IPS DF 4.7 (cell line): ENCODE measurements around the gene VPS13D.

ENCODE experiments used
- DNase-seq: peaks from one replicate; pipeline ENCODE4 v3.0.0-alpha.2; 2013; ENCODE audit warnings: low spot score; ENCODE audit errors: extremely low read depth

Gene VPS13D

DNA sequence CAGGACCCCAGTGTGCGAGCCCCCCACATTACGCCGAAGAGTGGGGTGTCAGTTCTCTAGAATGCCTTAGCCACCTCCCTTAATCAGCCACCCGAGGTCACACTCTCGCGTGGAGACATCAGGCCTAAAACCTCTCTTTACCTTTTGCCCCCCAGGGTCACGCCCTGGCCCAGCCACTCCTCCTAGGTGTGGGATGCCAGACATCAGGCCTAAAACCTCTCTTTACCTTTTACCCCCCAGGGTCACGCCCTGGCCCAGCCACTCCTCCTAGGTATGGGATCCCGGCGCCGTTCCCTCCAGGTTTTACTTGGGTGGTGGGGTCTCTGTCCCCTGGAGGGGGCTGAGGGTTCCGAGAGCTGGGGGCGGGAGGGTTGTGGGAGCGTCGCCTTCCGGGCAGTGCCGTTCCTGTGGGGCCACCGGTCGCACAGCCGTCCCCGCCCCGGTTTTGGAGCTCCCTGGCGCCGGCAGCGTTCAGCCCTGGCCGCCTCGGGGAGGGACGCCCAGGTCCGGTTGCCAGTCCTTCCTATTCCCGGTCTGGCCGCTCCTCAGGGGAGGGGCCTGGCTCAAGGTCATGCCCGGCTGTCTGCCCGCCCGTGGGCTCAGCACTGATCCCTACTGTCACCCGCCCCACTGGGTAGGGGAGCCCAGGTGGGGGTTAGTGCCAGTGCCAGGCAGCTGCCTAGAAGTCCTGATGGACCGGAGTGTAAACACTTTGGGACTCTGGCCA, 882 bp downstream of the VPS13D start:
- DNase-seq, result no peak

DNA sequence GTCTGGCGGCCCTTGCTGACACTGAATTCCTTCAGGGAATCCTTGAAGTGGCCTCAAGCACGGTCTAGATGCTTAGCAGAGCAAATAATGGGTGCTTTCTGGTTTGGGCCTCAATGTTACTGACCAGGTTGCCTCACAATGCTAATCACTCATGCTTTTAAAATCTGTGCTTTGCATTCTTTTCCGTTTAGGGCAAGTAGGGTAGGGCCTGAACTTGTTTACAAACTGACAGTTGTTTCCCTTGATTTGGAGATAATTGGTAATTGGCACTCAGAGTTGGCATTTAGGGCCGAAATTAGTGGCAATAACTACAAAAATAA, 1.4 kb downstream of the VPS13D start:
- no peak for DNase-seq

DNA sequence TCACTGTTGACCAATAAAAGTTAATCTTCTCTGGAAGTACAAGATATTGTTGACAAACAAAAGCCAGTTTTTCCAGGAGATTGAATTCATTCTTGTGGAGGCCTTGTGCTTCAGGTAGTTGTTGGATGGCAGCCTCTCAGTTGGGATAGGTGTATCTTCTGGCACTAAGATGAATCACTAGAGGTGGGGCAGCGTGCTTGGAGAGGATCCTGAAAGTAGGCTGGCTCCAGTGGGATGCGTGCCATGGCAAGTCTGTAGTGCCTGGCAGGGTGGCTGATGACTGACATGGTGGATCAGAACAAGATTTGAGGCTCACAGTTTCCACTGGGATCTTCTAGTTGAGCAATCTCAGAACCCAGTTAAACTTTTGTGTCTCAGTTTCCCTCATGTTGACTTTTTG, 2.4 kb downstream of the VPS13D start:
- DNase-seq, result no peak

DNA sequence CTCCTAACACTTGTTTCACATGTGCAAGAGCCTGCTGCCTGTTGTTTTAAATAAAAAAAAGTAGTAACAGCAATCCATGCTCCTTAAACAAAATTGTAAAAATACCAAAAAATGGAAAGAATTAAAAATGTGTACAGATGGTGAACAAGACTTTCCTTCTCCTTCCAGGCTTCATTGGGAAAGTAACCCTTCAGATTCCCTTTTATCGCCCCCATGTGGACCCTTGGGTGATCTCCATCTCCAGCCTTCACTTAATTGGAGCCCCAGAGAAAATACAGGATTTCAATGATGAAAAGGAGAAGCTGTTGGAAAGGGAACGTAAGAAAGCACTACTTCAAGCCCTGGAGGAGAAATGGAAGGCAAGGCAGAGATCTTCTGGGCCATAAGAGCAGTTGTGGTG, 14.2 kb downstream of the VPS13D start:
- no peak for DNase-seq

DNA sequence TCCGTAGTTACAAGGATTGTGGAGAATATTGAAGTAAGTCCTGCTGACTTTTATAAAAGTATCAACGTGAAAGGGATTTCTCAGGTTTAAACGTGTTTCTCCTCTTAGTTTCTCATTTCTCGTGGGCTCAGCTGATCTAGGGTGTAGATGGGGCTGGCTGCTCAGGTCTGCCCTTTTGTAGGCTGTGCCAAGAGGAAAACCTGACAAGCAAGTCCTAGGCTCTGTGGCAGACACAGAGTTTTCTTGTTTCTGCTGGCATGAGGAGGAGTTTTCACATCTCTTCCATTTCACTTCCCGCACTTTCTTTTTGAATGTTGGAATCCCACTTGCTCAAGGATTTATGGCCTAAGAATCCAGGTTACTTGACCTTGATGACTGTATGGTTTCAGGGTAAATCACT, 14.8 kb downstream of the VPS13D start:
- no peak for DNase-seq

DNA sequence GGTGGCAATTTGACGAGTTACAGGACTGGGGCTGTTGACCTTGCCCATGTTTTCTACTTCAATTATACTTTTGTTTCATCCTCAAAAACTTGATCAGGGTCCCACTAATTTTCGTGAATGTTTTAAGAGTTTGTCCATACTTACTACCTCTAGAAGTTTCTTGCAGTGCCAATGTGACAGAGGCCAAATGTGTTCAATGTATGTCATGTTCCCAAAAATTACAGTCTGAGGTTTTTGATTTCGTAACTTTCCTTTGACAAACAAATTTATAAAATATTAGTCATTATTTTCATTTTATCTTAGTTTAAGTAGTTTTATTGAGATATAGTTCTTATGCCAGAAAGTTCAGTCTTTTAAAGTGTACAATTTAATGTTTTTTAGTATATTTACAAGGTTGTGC, 15.3 kb downstream of the VPS13D start:
- no peak for DNase-seq

DNA sequence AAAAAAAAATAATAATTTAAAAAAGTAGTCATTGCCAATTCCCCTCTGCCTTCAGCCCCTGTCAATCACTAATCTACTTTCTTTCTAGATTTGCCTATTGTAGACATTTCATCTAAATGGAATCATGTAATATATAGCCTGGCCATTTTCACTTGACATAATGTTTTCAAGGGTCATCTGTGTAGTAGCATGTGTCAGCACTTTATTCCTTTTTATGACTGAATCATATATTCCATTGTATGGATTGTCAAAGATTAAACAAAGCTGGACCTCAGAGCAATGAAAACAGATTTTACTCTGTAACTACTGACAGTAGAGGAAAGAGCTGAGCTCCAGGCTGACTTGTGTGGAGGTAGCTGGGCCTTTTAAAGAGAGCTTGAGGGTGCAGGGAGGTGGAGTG, 15.9 kb downstream of the VPS13D start:
- DNase-seq, result no peak

DNA sequence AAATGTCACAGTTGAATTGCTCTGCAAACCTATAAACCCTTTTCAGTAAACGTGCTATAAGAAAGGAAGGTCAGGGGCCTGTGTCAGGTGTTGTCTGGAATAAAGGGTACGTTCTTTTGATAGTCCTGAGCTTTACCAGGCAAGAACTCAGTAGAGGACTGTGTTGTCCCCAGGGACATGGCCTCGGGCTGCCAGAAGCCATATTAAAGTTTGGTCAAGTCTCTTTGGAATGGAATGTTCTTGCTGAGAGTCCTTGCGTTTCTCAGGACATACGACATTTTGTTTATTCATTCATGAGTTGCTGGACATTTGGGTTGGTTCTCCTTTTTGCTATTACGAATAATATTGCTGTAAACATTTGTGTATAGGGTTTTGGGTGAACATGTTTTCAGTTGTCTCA, 16.8 kb downstream of the VPS13D start:
- DNase-seq, result no peak

DNA sequence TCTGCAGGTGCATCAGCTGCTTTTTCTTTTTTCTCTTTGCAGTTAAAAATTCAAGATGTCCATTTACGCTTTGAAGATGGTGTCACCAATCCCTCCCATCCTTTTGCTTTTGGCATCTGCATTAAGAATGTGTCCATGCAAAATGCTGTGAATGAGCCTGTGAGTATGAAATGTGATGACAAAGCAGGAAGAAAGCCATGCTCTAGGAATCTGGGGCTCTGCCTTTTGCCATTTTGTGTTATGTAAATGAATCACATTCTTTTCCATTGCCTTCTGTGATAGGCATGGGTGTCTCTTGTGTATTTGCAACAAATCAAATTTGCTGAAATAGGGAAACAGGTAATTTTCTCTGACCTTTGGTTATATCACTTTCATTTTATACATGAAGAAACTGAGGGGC, 19.4 kb downstream of the VPS13D start:
- no peak for DNase-seq

DNA sequence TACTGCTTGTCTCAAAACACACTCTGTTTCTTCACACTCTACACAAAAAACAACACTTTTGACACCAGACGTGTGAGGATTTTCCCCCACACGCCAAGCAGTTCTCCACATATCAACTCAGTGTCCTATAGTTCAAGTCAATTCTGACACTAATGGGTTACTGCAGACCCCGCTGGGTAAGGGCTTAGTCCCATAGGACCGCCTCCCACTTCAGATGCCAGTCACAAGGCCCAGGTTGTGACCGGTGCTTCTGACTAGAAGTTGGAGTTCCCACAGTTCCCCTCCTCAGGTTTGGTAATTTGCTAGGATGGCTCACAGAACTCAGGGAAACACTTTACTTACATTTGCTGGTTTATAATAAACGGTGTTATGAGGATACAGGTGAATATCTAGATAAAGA, 19.9 kb downstream of the VPS13D start:
- no peak for DNase-seq

DNA sequence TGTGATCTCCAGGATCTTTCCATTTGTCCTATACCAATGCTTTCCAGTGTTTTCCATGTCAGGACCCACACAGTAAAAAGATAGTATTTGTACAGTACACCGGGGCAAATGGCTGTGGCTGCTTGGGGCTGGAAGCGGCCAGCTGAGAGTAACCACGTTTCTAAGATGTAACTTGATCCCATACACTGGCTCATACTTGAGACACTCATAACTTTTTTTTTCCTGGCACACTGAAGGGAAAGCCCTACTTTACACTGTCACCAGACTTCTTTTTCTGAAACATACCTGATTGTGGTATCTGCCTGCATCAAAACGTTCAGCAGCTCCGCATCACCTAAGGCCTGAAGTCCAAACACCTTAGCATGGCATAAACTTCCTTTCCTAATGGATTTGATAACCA, 21.6 kb downstream of the VPS13D start:
- DNase-seq, result no peak

DNA sequence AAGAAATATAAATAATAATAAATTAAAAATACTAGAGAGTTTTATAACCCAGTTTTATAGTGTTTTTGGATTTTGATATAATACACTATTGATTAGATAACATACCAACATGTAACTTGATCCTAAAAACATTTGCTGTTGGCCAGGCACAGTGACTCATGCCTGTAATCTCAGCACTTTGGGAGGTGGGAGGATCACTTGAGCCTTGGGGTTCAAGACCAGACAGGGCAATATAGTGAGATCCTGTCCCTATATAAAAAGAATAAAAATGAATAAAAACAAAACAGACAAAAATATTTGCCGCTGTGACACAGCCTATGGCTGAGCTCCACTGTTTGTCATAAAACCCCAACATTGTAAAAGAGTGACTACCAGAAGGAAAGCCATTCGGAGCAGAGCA, 26.1 kb downstream of the VPS13D start:
- no peak for DNase-seq

DNA sequence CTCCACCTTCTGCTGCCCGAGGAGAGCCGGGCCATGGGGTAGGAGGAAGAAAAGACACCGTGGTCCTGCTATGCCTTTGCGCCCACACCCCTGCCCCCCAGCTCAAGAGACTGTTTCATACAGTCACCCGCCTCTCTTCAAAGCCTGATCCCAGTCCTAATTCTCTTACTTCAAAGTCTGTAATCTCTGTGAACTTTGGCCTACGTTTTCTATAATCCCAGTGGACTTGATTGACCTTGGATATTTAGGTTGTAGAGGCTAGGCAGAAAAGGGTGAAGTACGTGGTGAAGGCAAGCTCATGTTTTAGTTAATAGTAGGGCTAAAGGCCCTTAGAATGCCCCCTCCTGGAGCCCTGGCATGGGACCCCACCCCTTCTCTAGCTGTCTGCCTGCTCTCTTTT, 28.4 kb downstream of the VPS13D start:
- DNase-seq, result no peak

DNA sequence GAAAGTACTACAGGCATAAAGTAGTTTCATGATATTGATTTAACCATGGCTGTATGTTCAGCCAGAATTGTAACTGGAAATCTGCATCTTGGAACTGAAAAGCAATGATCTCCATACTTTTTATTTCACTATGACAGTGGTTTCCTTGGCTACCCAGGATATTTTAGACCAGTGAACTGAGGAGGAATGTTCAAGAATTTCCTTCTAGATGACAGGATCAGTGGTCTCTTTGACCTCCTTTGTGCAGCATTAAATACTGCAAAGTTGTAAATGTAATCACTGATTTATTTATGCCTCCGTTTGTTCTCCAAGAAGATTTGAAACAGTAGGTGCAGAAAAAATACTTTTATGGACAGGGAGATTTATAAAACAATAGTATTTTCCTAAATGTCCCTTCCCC, 39.5 kb downstream of the VPS13D start:
- no peak for DNase-seq

DNA sequence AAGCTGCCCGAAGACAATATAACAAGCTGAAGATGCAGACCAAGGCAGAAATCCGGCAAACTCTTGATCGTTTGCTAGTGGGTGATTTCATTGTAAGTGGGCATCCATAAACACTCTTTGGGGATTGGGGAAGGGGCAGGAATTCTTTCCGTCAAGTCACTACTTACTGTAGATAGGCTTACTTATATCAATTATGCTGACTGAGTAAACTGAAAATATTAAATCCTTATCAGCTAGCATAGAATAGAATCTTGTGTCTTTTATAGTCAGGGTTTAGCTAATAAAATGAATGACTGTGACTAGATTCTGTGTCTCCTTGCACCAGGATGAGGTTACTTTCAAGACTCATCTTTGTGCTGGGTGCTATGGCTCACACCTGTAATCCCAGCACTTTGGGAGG, 41.2 kb downstream of the VPS13D start:
- DNase-seq, result no peak

DNA sequence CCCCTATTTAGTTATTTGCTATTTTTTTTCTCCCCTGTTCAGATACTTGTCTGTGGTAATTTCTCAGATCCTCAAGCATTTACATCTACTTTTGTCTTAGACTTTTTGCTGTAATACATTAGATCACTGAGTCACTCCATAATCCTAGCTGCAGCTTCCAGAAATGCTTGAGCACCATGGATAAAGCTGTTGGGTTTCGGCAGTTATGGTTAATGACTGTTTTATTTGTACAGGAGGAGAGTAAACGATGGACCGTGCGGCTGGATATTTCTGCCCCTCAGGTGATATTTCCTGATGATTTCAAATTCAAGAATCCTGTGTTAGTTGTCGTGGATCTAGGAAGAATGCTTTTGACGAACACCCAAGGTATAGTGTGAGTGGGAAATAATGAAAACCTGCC, 42.9 kb downstream of the VPS13D start:
- no peak for DNase-seq

DNA sequence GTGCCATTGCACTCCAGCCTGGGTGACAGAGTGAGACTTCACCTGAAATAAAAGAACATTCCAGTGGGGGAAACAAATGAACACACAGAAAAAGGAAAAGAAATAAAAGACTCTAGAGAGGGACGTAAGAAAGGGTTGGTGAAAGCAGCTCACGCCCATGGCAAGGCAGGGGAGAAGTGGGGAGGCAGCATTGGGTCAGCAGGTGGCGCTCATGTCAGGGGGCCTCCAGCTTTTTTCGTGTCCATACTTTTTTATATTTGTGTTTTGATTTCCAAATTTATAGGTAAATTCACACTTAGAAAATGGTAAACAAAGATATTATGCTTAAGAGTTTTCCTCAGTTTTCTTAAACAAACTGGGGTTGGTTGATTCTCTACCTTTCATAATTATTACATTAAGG, 45.5 kb downstream of the VPS13D start:
- no peak for DNase-seq

DNA sequence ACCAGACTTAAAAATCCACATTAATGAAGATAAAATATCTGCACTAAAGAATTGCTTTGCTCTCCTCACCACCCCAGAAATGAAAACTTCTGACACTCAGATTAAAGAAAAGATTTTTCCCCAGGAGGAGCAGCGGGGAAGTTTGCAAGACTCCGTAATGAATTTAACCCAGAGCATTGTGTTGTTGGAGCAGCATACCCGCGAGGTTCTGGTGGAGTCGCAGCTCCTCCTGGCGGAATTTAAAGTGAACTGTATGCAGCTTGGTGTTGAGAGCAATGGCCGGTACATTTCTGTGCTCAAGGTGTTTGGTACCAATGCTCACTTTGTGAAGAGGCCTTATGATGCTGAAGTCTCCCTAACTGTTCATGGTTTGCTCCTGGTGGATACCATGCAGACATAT, 46.4 kb downstream of the VPS13D start:
- peak; percentile 46 for DNase-seq

DNA sequence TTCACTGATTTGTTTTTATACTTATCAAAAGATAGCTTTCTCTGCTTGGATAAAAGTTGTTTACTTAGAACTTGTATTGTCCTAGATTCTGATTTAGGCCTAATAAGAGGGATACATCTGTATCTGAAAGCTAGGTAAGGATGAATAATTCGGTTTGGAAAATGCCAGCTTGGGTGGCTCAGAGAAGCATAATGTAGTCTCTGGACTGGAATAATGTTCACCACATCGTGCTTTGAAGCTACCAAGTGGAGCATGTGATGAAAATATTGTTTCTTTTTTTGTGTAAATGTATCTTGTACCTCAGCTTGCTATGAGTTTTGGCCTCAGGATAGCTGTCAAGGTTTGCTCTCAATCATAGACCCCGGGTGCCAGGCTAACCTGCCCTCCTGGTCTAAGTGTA, 49.2 kb downstream of the VPS13D start:
- DNase-seq, result no peak

DNA sequence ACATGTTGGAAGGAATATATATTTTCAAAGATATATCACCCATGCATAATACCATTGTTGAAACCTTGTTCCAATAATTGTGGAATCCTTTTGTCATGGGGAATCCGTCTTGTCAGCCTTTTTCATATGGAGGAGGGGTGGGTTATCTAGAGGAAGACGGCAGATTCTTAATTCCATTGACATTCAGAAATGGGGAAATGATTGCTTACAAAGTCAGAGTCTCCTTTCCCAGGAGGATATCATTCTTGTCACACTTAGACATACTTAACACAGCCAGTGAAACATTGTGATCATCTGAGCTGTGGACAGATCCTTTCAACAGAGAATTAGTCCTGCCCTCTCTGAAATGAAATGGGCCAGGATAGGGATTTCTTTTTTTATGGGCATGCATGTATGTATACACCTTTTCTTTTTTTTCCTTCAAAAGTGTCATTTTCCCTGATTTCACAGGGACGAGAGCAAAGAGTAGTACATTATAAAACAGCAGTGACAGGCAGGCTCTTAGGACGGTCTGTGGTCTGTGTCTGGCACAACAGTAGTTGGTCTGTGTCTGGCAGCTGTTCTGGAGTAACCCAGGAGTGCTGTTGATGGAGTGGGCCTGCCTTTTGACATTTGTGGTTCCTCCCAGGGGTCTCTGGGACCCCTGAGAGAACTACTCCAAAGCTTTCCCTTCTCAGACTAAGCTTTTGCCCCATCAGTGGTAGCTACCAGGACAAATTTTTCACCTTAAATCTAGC, 50.1 kb downstream of the VPS13D start:
- no peak for DNase-seq

DNA sequence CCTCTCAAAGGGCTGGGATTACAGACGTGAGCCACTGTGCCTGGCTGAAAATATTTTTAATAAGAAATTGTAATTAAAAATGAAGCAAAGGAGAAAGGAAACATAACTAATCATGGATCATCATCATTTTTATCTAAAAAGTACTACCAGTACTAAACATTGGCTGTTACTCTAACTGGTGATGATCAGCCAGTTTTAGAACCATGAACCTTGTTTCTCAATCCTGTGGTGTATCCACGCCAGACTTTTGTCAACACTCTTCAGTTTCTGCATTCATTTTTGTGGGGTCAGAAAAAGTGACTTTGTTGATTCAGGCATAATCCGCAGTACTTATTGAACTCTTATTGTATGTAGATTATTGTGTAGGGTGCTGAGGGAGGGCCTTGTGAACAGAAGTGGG, 52.3 kb downstream of the VPS13D start:
- DNase-seq, result no peak

DNA sequence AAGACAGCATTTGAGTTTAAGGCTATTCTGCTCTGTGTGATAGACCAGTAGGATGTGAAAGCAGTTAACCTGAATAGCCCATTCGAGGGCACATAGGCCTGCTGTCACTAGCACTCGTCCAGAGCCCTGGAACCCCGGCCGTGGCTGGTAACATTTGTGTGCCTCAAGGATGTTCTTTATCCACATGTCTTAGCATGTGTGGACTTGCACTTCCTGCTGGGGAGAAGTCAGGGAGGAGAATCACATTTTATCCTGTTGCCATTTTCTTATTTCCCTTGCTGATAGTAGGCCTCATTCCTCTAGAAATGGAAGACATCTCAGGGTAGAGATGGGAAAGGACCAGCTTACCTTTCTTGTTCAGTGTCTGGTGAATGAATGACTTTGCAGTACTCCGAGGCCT, 54.7 kb downstream of the VPS13D start:
- no peak for DNase-seq

DNA sequence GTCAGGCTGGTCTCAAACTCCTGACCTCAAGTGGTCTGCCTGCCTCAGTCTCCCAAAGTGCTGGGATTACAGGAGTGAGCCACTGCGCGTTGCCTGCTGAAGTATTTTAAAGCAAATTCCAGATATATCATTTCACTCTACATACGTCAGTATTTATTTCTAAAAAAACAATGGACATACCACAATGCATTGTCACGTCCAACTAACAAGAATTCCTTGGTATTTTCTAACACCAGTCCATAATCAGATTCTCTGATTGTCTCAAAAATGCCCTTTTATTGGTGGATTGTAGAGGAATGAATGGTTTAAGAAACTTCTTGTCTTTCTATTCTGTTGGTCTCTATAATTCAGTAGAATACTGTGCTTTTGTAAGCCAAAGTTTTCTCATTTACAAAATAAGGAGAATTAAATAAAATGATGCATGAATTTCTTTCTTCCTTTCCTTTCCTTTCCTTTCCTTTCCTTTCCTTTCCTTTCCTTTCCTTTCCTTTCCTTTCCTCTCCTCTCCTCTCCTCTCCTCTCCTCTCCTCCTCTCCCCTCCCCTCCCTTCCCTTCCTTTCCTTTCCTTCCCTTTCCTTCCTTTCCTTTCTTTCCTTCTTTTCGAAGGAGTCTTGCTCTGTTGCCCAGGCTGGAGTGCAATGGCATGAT, 55.8 kb downstream of the VPS13D start:
- DNase-seq, result no peak
